Breast epithelium (tissue), 3 donors: ENCODE results near the gene GNG7.

Experiments used
- CTCF ChIP-seq, 3 donors: fragments of 450-650 bp; IDR thresholded peaks; one replicate each; pipeline ENCODE4 v1.5.1; 2016 to 2017; ENCODE audit warnings: antibody characterized with exemption in 3 of 3, mild to moderate bottlenecking in 3 of 3, moderate library complexity in 3 of 3
- POLR2A ChIP-seq: fragments of 450-650 bp; IDR thresholded peaks from one replicate; pipeline ENCODE4 v1.6.1; 2016; ENCODE audit warnings: antibody characterized with exemption, mild to moderate bottlenecking, moderate library complexity

- TF ChIP-seq CTCF (IDR thresholded peaks at IDR 0.05): no peak
- TF ChIP-seq POLR2A: no peak
Measured at GRCh38 chr19:2686360-2686759, 16.1 kb downstream of the GNG7 start.
